Esophagus squamous epithelium (tissue), 4 donors: ENCODE results near the gene LGALS4.

Experiments used
- CTCF ChIP-seq, 6 experiments: fragments of 450-650 bp in 4 of 6; fragments of 200-600 bp in 2 of 6; sonication (generic) in 2 of 6; IDR thresholded peaks; one replicate each; pipeline ENCODE4 v1.5.1; 2016 to 2019; ENCODE audit warnings: antibody characterized with exemption in 6 of 6, mild to moderate bottlenecking in 4 of 6, moderate library complexity in 4 of 6
- POLR2A ChIP-seq, 4 donors: fragments of 450-650 bp; IDR thresholded peaks; one replicate each; pipeline ENCODE4 v1.6.1; 2017; ENCODE audit warnings: antibody characterized with exemption in 4 of 4, mild to moderate bottlenecking in 4 of 4, moderate library complexity in 3 of 4

- no peak for TF ChIP-seq CTCF (IDR thresholded peaks at IDR 0.05)
- TF ChIP-seq POLR2A (IDR thresholded peaks at IDR 0.05), result peak in 2 of 4 donors; percentile 59 to 65
These were observed 39.7 kb upstream of the LGALS4 start for GRCh38 chr19:38852231-38853044.
